DND-41 (cell line): ENCODE results near the gene SND1.

Source experiments
- ATAC-seq: fragments of 200-7000 bp; cut with Tn5 transposase; 3 replicates; pipeline ENCODE4 v1.9.1; 2021; ENCODE audit warnings: low read depth; ENCODE audit not compliant: insufficient read depth
- DNase-seq: peaks from one replicate; pipeline ENCODE4 v3.0.0-alpha.2; 2020
- H2AFZ ChIP-seq: 2 replicates; pipeline ENCODE4 v1.6.0; 2012; ENCODE audit warnings: low read depth, low read length
- H3K27ac ChIP-seq: 2 replicates; pipeline ENCODE4 v1.5.1; 2012; ENCODE audit warnings: low read length, inconsistent platforms
- H3K27me3 ChIP-seq: fragments of 200-600 bp; sonication (generic); 2 replicates; pipeline ENCODE4 v1.6.0; 2012; ENCODE audit warnings: low read length, mild to moderate bottlenecking, inconsistent platforms; ENCODE audit not compliant: insufficient read depth, poor library complexity
- H3K36me3 ChIP-seq: 2 replicates; pipeline ENCODE4 v1.5.1; 2012; ENCODE audit warnings: low read length, inconsistent platforms; ENCODE audit not compliant: insufficient read depth
- H3K4me1 ChIP-seq: 2 replicates; pipeline ENCODE4 v1.5.1; 2012; ENCODE audit warnings: mild to moderate bottlenecking, low read length; ENCODE audit not compliant: insufficient read depth
- H3K4me2 ChIP-seq: 2 replicates; pipeline ENCODE4 v1.6.0; 2012; ENCODE audit warnings: mild to moderate bottlenecking, moderate library complexity, low read length, inconsistent platforms; ENCODE audit not compliant: insufficient read depth
- H3K4me3 ChIP-seq, 2 experiments: fragments of 200-600 bp in 1 of 2; shearing (Covaris generic) in 1 of 2; 2 replicates each; pipeline ENCODE4 v1.5.1; 2012 to 2016; ENCODE audit warnings: inconsistent platforms in 2 of 2, low read length in 2 of 2, mild to moderate bottlenecking in 2 of 2, low read depth in 1 of 2, moderate library complexity in 1 of 2
- H3K79me2 ChIP-seq: 2 replicates; pipeline ENCODE4 v1.6.0; 2012; ENCODE audit warnings: low read length, inconsistent platforms; ENCODE audit not compliant: insufficient read depth
- H3K9ac ChIP-seq: 2 replicates; pipeline ENCODE4 v1.6.0; 2012; ENCODE audit warnings: low read depth, mild to moderate bottlenecking, inconsistent platforms, low read length, moderate library complexity
- H3K9me3 ChIP-seq: 2 replicates; pipeline ENCODE4 v1.5.1; 2012; ENCODE audit warnings: low read length, moderate library complexity, mild to moderate bottlenecking, inconsistent platforms; ENCODE audit not compliant: insufficient read depth, severe bottlenecking
- H4K20me1 ChIP-seq: 2 replicates; pipeline ENCODE4 v1.6.0; 2012; ENCODE audit warnings: low read length; ENCODE audit not compliant: insufficient read depth
- EZH2 ChIP-seq: IDR thresholded peaks from 3 replicates; pipeline ENCODE4 v1.6.1; 2012; ENCODE audit warnings: borderline replicate concordance, low read depth, mild to moderate bottlenecking, moderate library complexity, low read length, inconsistent platforms; ENCODE audit not compliant: severe bottlenecking
- TF ChIP-seq, protein P1 (sequence below): IDR thresholded peaks from 2 replicates; pipeline ENCODE4 v1.5.1; 2012; ENCODE audit warnings: borderline replicate concordance, low read length, moderate library complexity, mild to moderate bottlenecking; ENCODE audit not compliant: poor library complexity, severe bottlenecking; ENCODE audit errors: extremely low read depth

The SND1 gene

GRCh38 chr7:127768241-127768640 lies 116.2 kb downstream of the SND1 start:
- Histone ChIP-seq H3K27me3 (no peaks in the 10 kb centered on the region), H3K36me3 (peaks cover 4% of the 10 kb centered on the region; the same call in 1 of the 2 replicates), H3K4me3 (no peak overlapping the region), H3K9ac (no peak overlapping the region), H3K4me2 (no peak overlapping the region), H3K9me3 (no peaks in the 10 kb centered on the region), H3K79me2 (peaks cover 5% of the 10 kb centered on the region; the same call in 1 of the 2 replicates), H2AFZ (no peak overlapping the region), H3K4me1 (no peaks in the 10 kb centered on the region), H3K27ac (no peak overlapping the region), H4K20me1 (no peaks in the 10 kb centered on the region)
- no peak for TF ChIP-seq EZH2
- TF ChIP-seq, protein P1, sequence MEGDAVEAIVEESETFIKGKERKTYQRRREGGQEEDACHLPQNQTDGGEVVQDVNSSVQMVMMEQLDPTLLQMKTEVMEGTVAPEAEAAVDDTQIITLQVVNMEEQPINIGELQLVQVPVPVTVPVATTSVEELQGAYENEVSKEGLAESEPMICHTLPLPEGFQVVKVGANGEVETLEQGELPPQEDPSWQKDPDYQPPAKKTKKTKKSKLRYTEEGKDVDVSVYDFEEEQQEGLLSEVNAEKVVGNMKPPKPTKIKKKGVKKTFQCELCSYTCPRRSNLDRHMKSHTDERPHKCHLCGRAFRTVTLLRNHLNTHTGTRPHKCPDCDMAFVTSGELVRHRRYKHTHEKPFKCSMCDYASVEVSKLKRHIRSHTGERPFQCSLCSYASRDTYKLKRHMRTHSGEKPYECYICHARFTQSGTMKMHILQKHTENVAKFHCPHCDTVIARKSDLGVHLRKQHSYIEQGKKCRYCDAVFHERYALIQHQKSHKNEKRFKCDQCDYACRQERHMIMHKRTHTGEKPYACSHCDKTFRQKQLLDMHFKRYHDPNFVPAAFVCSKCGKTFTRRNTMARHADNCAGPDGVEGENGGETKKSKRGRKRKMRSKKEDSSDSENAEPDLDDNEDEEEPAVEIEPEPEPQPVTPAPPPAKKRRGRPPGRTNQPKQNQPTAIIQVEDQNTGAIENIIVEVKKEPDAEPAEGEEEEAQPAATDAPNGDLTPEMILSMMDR: no peak
- ATAC-seq: no peak
- DNase-seq: no peak

- Histone ChIP-seq H3K9me3 (no peaks in the 10 kb centered on the region), H3K4me1 (no peaks in the 10 kb centered on the region), H3K36me3 (peaks cover 4% of the 10 kb centered on the region; the same call in 1 of the 2 replicates), H3K27me3 (no peaks in the 10 kb centered on the region), H3K4me3 (no peak overlapping the region), H3K79me2 (peaks cover 5% of the 10 kb centered on the region; the same call in 1 of the 2 replicates), H3K4me2 (no peak overlapping the region), H3K27ac (no peak overlapping the region), H4K20me1 (no peaks in the 10 kb centered on the region), H2AFZ (no peak overlapping the region), H3K9ac (no peak overlapping the region)
- ATAC-seq (no peak), DNase-seq (no peak)
- TF ChIP-seq EZH2: no peak
- TF ChIP-seq, protein P1: no peak
These were observed 117.1 kb downstream of the SND1 start for GRCh38 chr7:127769137-127769536.

DNA sequence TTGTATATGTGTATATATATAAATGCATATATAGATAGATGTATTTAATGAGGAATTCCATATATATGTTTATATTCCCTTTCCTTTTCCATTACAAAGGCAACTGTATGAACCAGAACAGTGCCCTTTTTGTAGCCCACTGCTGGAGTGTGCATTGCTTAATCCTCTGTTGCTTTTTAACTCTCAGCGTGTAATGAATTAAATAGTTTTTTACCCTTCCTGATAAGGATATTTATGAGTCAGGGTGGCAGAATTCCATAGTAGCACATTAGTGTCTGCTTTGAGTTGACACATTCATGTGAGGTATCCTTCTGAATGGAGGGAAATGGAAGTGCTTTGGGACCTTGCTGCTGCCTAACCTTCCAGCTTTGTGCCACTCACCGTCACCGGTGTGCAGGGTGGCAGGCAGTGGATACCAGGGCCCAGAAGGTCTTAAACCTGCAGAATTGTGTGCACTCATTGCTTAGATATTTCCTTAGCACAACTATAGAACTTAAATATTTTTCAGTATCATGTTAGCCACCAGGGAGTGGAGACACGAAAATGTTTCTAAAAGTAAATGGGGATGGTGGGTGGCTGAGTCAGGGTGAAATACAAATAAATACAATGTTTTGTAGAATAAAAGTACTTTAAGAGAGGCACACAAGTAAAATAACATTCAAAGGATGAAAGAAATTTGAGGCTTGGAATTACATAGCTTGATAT lies 117.9 kb downstream of the SND1 start:
- Histone ChIP-seq H3K79me2 (peaks cover 5% of the 10 kb centered on the region; the same call in 1 of the 2 replicates), H3K9ac (no peak overlapping the region), H2AFZ (no peak overlapping the region), H3K27ac (no peak overlapping the region), H3K27me3 (no peaks in the 10 kb centered on the region), H3K9me3 (no peaks in the 10 kb centered on the region), H3K4me3 (no peak overlapping the region), H3K36me3 (peaks cover 4% of the 10 kb centered on the region; the same call in 1 of the 2 replicates), H3K4me2 (no peak overlapping the region), H3K4me1 (no peaks in the 10 kb centered on the region), H4K20me1 (no peaks in the 10 kb centered on the region)
- DNase-seq (no peak), ATAC-seq (no peak)
- TF ChIP-seq, protein P1: no peak
- TF ChIP-seq EZH2: no peak
